GM18502 (cell line): ENCODE measurements around the gene PRSS56.
"Not testable (repeated sequence)": the region's sequence is repeated elsewhere in the genome, so short reads cannot be mapped to it uniquely, and the experiment has no call there.

ENCODE experiments used
- ATAC-seq: cut with Tn5 transposase; IDR thresholded peaks from one replicate; pipeline ENCODE4 v1.9.1; 2021; ENCODE audit warnings: mild to moderate bottlenecking; ENCODE audit not compliant: unreplicated experiment, poor library complexity

The PRSS56 gene

DNA sequence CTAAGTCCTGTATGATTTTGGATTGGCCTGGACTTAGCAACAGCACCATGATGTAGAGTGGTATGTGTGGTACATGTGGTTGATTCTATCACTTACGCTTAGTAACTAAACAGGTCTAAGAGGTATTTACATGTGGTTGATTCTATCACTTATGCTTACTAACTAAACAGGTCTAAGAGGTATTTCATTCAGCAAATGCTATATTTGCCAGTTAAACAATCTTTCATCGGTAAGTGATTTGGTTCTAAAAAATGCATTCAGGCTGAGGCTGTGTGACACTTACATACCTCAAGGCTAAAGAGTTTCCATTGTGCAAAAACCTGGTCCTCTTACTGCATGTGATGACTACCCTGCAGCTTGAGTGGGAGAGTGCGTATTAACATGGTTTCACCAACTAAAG lies 43.4 kb downstream of the PRSS56 start:
- no peak for ATAC-seq

DNA sequence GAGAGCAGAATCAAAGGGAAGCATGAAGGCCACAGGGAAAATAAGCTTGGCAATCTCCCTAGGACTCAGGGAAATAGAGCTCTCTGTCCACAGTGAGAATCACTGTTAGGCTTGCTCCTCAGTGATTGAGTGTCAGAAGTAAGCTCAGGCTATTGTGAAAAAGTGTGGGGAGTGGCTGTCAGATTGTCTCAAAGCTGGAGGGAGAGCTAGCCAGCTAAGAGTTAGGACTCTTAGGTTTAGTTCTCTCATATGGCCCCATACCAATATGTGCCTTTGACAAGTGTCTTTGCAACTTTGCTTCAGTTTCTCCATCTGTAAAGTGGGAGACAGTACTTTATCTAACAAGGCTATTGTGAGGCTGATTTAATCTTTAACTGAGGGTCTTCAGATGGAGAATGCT lies 47.5 kb downstream of the PRSS56 start:
- no peak for ATAC-seq

DNA sequence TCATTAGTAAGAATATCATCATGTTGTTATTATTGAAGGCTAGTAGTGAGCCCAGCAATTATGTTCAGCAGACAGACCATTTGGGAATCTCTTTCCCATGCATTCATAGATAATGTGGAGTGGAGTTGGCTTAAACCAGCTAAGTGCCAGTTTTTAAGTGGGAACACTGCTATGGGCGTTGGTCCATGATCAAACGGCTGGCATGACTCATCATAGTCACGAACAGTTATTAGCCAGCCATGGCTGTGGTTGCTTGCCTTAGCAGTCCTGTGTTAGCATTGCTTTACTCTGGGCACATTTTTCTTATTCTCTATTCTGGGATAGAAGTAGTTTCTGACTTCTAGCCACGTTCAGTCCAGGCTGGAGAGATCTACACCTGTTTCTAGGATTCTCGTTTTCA lies 48.0 kb downstream of the PRSS56 start:
- ATAC-seq, result no peak

DNA sequence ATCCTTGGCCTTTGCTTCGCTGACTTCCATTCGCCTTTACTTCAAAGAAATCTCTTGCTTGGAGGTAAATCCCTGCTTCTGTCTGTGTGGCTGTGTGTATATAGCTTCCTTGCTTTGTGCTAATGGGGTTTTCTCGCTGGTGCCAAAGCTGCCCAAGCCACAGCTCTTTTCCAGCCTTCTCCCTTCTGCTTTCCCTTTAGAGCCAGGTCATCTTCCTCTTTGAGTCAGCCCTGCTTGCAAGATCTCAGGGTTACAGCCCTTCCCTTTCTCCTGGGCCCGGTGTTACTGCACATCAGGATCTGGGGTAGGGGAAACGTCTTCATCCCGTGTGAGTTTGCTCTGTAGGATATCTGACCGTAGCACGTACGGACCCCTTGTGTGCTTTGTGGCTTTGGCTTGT lies 49.4 kb downstream of the PRSS56 start:
- no peak for ATAC-seq

DNA sequence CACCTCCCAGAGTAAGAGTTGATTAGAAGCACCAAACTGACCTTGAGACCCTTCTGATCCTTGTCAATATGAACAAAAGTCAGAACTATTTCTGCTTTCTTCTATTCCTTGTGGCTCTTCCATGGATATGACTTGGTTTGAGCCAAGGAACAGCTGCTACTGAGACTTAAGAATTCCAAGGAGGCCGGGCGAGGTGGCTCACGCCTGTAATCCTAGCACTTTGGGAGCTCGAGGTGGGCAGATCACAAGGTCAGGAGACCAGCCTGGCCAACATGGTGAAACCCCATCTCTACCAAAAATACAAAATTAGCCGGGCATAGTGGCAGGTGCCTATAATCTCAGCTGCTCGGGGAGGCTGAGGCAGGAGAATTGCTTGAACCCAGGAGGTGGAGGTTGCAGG lies 50.3 kb downstream of the PRSS56 start:
- not testable (repeated sequence) for ATAC-seq

DNA sequence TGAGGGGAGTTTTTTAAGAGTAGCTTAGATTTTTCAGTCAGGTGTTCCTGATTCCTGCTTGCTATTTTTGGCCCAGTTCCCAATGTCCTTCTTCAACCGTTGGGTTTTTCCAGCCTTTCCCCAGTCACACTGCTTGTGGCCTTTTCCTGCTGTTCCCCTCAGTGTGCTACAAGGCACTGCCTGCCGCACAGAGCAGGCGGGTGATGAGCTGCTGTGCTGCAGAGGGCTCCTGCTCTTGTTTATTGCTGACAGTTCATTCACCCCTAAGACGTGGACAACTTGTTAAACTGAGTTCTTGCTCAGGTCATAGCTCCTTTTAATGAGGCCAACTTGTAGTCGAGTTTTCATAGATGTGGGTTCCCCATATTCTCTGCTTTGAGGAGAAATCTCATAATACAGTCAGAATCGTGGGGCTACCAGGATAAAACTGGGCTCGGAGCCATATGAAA lies 50.9 kb downstream of the PRSS56 start:
- ATAC-seq, result no peak

DNA sequence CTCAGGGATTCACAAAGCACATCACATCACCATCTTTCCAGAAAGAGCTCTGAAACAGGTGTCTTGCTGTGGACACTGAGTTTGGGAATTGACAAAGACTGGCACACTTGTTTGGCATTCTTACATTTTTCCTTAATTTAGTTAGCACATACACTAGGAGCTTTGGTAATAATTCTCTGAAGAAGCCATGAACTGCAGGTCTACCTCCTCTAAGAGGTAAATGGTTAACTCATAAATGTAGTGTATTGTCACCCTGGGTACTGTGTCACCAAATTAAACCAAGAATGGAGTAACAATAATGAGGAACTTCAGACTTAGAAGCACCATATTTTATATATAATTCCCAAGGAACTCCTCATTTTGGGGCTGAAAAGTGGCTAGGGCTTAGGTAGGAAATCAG lies 52.9 kb downstream of the PRSS56 start:
- ATAC-seq, result no peak

DNA sequence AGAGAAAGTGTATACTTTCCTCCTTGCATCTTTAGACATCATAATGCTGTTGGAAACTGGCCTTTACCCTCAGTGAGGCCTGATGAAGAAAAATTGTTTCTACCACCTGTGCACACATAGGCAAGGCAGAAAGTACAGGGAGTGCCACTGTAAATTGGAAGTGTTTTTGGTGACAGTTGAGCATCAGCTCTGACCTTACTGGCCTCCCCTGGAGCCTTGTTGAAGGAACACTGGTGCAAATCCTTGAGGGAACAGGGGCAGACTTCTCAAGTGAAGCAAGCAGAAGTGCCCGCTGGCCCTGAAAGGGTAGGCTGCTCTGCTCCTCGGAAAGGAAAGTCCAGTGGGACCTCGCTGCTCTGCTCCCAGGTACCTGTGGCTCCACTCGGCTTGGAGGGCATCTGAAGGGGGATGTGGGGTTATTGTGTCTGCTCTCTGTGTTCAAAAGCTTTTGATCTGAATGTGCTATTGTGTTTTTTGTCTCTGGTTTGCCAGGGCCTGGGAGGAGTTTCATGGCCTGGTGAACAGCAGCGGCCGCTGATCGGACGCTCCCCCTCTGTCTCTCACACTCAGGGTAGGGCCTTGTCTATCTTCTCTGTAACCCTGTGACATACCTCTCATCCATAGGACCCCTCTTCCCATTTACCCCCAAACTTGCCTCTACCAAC lies 53.7 kb downstream of the PRSS56 start:
- ATAC-seq, result no peak

DNA sequence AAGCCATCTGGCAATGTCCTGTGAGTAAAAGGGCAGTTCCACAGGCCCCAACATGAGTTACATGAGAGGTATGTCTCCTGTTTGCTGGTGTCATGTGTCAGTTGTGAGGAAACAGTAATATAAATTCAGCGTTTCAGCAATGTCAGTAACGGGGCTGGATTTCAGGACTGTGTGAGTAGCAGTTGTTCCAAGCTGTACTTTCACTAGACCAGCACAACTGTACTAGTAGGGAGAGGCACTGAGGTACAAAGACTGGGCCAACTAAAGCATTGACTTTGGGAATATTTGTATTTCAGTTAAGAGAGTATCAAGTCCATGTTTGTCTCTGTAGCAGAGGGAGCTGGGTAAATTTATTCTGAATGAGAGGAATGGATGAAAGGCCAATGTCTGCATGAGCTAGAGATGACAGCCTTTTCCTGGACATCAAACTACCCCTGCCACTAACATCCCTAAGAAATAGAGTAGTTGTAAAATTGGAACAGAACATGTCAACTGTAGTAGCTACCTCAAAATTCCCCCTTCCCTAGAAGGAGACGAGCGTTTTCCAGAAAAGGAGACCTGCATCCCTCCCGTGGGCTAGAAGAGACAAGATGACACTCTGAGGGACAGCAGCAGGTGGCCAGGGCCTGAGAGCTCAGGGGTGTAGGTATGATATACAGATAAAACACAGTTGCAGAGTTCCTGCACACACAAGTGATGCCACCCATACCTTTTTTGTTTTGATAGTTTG lies 54.7 kb downstream of the PRSS56 start:
- ATAC-seq, result no peak
